HG02840 (cell line): ENCODE data around the gene PDK4.

Experiments used
- ATAC-seq: cut with Tn5 transposase; IDR thresholded peaks from one replicate; pipeline ENCODE4 v1.9.1; 2021; ENCODE audit warnings: mild to moderate bottlenecking, moderate library complexity, moderate number of reproducible peaks; ENCODE audit not compliant: unreplicated experiment, low FRiP score

PDK4 gene

GRCh38 chr7:95536656-95537311, 59.5 kb downstream of the PDK4 start:
- no peak for ATAC-seq

- ATAC-seq, result no peak
These were observed 60.7 kb downstream of the PDK4 start for GRCh38 chr7:95535662-95536061.

GRCh38 chr7:95534796-95535195, 61.5 kb downstream of the PDK4 start:
- ATAC-seq, result no peak
